ENCODE measurements around the gene WDR36.

Gene WDR36

DNA sequence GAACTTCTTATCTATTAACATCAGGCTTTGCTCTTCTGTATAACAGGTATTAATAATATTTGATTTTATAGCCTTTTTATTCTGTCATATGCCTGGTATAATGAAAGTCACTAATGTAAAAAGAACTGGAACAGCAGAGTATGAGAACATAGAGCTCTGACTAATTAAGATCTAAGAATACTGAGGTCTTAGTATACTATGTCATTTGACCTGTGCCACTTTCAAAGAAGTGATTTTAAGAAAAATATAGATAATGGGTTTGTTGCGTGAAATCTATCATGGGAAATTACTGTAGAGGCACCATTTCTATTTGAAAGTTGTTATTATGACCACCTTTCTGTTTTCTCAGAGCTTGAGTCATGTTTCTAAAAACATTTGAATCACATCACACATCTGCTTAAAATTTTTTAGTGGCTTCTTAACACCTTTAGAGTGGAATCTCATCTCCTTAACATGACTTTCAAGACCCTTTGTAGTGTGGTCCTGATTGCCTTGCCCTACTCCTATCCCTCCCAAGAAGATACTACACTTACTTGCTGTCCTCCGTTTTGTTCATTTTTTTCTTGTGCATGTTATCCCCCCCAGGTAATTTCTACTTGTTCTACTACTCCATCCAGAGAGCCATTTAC lies 14.3 kb downstream of the WDR36 start:
- no peak for DNase-seq

DNA sequence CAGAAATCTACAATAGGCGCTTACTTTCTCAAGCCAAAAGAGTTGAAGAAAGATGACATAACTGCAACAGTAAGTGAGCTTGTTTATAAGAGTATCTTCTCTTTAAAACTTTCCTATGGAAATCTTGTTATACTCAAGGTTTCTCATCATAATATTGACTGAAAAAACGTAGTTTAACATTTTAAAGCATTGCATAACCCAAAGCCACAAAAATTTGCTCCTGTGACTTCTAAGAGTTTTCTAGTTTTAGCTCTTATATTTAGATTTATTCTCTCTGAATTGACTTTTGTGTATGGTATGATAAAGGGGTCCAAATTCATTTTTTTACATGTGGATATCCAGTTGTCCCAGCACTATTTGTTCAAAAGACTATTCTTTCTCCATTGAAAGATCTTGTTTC lies 15.2 kb downstream of the WDR36 start:
- DNase-seq: no peak

DNA sequence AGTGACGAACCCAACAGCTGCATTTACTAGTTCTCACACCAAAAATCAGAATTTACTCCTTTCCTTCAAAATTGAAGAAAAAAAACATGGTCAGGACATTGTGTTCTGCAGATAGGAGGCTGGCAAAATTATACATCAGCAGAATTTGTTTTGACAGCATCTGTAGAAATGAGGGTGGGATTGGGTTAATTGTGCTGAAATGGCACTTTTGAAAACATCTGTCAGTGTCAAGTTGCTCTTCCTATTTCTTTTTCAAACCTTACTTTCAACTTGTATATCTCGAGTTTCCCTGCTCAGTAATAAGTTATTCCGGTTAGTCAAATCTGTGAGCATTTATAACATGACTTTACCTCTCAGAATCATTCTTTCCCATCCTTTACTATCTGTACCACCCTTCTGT lies 19.8 kb downstream of the WDR36 start:
- no peak for DNase-seq

DNA sequence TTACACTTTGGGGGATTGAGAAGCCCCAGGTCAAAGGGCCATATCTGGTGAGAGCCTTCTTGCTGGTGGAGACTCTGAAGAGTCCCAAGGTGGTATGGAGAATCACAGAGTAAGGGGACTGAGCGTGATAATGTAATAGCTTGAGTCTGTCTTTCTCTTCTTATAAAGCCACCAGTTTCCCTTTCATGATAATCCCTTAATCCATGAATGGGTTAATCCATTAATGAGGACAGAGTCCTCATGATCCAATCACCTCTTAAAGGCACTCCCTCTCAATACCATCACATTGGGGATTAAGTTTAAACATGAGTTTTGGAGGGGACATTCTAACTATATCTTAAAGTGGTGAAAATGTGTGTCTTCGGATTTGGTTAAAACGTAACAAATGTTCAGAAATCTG lies 21.5 kb downstream of the WDR36 start:
- no peak for DNase-seq

DNA sequence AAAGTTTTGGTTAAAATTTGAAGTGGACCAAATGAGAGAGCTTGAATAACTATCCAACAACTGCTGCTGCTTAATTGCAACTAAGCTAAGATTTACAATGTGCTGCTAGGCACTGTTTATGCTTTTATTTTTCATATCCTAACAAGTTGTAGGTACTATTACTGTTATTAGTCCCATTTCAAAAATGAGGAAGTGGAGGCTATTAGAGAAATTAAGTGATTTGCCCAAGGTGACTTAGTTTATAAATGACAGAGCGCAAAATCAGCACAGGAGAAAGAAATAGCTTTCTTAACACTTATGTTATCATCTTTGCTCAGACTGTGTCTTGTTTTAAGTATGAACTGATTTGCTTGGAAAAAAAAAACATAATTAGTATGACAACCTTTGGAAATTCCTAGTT lies 23.1 kb downstream of the WDR36 start:
- DNase-seq: no peak

DNA sequence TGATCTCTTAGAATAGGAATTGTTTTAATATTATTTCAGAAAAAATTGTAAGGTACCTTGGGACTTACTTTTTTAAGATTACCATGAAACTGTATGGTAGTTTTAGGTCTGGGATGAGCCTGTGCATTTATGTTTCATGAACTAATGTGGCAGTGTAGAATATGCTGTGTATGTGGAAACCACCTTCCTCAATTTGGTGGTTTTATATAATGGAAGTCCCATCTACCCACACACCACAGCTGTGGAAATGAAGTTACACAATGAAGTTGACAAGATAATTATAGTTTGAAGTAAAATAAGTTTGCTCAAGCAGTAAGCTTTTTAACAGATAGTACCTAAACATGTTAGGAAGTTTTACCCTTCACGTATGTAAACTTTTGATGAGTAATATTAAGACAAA lies 24.4 kb downstream of the WDR36 start:
- no peak for DNase-seq

DNA sequence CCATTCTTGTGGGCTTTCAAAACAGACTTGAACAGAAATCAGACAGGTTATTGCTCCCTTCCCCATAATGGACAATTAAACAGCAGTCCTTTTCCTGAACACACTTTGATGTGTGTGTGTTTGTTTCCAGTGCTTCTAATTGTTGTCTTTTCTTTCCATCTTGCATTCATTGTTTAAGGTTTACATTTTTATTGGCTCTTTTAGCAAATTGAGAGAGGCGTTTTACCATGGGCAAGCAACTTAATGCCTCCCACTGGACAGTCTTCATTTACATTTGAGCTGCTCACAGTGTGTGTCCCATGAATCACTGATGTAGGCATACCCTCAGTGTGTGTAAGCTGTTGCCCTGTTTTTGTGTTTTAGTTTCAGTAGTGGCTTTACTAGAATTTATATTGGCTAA lies 25.0 kb downstream of the WDR36 start:
- DNase-seq: no peak

DNA sequence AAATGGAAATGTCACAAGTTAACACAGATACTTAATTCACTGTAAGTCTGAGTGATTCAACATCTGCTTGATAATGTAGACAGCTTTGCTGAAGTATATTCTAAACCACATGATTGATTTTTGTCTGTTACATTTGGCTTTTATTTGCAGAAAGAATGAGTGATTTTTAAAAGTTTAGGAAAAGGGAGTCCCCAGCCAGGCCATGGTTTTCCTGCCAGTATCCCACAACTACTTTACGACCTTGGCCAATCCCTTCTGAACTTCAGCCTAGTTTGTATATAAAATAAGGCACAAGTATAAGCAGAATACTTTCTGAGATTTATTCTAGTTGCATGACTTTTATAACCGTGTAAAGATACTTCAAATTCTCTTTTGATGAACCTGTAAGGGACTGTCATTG lies 27.1 kb downstream of the WDR36 start:
- no peak for DNase-seq

DNA sequence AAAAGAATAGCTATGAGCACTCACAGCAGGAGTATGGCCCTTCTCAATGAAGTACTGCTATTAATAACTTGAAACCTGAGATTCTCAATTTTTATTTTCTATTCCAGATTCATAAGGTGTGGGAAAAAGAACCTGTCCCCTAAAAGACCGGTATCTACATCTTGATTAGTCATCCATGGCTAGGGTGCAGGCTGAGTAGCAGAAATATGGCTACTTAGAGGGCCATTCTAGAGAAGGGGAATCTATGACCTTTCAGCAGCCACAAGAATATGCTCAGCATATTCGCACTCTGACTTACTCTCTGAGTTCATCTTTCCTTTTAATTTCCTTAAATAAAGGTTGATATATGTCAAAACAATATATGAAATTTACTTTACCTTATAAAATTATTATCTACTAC lies 27.7 kb downstream of the WDR36 start:
- no peak for DNase-seq

DNA sequence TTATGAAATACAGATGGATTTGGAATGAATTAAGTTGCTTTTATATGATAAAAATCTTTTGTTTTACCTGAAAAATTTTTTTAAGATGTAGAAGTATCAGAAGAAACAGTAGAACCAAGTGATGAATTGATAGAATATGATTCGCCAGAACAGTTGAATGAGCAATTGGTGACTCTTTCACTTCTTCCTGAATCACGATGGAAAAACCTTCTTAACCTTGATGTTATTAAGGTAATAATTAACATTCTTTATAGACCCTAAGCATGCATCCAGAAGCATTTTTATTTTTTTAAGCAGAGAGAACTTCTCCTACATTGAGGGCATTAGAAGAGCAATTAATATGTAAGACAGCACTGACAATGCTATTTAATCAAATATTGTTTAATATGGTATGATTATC lies 28.8 kb downstream of the WDR36 start:
- no peak for DNase-seq

DNA sequence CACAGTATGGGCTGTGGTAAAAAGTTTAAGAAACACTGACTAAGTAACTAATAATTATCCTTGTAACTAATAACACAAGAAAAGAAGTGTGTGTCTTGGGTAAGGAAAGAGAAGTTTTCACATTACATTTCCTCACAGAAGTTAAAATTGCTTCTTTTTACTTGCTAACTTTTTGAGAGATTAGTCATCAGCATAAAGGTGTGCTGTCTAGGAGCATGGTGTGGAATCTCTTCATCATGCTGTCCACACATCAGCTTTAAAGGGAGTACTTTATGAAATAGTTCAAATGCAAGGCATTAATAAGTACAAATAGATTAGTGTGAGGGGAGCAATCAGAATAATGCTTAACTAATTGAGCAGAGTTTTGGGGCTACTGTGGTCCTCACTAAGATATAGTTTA lies 29.8 kb downstream of the WDR36 start:
- no peak for DNase-seq

DNA sequence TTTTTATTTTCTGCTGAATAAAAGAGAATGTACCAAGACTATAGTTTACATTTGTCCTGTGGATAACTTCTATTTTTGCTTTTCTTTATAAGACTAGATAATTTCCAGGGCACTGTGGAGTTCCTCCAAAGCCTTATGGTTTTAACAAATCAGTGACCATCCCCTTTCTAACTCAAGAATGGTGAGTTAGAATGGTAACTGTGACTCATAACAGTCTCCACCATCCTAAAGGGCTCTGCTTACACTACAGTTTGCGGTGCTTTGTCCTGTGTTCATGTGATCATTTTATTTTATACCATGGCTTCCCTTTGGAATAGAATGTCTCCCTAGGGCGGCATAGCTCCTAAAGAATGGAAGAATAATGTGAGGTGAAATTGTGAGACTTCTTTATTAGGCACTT lies 30.2 kb downstream of the WDR36 start:
- no peak for DNase-seq

DNA sequence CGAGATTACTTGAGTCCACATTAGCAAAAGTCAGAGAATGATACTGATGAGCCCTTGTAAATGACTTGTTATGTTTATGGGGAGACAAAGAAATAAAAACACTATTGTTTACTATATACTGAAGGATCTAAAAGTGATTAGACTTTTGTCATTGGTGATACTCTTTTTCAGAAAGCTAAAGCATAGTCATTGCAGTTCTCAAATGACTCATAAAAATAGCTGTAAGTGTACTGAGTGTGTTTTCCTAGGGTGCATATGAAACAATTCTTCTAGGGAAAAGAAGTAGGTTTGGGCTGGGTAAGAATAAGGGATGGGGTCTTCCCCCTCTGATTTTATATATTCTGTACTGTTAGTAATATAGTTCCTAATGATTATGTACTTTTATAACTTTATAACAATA lies 32.6 kb downstream of the WDR36 start:
- DNase-seq: no peak

DNA sequence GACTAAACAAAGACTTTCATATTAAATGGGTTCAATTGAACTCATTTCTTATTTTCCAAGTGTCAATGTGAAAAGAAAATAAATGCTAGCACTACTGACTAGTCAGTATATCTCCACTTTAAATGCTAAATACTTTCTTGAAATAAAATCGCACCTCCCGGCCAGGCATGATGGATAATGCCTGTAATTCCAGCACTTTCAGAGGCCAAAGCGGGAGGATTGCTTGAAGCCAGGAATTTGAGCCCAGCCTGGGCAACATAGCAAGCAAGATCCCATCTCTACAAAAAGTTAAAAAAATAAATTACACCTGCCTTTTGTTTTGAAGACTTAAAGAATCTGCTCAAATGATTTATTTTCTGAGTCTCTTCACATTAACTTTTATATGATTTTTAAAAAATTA lies 34.7 kb downstream of the WDR36 start:
- no peak for DNase-seq

DNA sequence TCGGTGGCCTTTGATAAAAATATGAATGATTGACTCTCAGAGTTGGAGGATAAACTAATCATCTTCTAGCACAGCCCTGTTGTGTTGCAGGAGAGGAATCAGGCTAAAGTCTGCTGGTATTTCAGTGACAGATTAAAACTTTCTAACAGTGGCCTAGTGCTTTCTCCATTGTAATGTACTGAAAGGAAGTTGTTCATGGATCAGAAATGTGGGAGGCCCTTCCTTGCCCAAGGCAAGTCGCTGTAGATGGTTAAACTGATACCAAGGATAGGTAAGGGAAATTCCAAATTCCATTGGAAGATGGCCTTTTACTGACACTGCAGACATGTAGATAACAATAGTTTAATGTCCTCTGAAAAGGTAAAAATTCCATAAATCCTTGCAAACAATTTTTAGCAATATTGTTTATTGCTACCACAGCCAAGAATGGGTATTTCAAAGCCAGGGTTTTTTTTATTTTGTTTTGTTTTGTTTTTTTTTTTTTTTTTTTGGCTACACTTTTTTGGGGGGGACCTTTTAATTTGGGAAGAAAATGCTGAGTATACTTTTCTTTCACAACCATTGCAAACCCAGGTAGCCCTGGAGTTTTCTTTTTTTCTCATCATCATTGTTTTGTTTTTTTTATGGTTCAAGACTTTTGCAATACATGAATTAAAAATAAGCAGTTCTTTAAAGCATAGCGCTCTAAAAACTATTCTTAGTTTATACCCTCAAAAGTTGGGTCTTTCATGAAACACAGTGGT lies 35.5 kb downstream of the WDR36 start:
- DNase-seq: no peak

DNA sequence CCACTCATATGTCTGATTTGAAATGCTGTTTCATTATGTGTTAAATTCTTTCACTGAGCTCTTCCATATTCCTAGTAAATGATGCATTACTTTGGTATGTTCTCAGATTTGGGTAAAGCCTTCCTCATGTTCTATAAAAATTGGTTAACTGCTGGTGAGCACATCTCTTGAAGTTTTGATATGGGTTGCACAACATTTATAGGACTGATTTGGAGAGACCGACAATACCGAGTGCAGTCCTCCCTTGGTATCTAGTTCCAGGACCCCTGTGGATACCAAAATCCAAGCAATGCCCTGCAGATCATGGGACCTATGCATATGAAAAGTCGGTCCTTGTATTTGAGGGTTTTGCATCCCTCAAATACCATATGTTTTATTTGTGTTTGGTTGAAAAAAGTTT lies 37.8 kb downstream of the WDR36 start:
- no peak for DNase-seq

DNA sequence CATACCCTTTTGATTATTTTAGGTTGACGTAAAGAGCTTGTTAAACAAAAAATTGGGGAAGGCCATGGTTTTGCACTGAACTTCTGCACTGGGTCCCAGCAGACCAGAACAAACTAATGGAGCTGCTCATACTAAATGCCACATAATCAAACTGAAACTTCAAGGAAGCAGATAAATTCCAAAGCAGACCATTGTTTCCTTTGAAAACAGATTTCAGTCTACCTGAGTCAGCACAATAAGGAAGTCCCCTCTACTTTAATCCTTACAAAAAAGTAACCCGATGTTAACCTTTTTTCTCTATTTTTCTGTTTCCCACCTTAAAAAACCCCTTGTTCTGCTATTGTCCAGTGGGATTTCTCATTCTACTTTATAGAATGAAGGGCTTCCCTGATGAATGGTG lies 39.2 kb downstream of the WDR36 start:
- no peak for DNase-seq

DNA sequence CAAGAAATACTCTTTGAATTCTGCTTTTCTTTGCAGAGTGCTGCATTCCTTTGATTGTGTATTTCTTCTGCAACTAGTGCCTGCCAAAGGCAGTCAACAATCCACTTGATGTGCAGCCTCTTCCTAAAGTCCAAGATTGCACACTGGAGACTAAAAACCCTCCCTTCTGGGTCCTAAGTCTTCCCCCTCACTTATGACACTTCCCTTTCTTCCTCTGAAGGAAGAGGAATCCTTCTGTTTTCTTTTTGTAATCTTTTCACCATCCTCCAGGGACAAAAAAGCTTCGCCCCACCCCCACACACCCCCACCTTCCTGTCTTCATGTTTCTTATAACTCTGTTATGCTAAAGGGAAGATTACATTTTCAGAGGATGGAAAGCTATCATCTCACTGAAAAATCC lies 39.9 kb downstream of the WDR36 start:
- no peak for DNase-seq

DNA sequence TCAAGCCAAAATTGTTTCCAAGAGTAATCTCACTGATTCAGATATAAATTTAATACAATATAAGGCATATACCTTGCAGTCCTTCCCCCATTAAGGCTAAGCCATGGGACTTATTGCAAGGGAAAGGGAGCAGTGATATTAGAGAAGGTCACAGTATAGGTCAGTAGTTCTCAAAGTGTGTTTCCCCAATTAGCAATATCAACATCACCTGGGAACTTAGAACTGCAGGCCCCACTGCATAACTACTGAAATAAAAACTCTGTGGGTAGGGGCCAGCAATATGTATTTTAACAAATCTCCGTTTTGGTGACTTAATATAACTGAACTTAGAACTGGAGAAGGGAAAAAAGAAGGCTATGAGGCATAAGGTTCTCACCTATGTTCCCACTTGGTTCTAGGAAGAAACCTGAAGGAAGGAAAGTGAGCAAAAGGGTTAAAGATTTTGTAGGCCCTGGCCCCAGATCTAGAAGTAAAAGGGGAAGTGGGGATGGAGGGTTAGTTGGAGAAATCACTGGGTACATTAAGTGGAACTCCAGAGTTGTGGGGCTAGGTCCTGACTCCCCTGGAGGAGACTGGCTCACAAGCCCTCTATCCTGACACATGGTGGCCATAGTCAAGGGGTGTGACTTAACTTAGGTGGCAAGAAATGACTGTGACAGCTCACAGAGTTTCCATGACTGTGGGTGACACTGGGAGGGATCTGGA lies 40.7 kb downstream of the WDR36 start:
- no peak for DNase-seq

DNA sequence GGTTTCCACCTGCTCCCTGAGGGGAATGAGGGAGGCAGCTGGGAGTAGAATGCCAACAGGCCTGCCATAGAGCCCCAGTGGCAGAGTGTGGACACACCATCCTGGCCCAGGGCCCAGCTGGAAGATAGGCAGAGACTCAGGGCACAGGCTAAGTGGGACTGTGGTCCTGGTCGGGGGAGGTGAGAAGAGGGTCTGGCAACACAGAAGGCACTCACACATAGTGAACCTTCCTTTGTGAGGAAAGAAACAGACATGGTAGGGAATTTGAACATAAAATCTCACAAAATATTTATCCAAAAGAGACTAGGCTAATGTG lies 41.2 kb downstream of the WDR36 start:
- DNase-seq: no peak

DNA sequence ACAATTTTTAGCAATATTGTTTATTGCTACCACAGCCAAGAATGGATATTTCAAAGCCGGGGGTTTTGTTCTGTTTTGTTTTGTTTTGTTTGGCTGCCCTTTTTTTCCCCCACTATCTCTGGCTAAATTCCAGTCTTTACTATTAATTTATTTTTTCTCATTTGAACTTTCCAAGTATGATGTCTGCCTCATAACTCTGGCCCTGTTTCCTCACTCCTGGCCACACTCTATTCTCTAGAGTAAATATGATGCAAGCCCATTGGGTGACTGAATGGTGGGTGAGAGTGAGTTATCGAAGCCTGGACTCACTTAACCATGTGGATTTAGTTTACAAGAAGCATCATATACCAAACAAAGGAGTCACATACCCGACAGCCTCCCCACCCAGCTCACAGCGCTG lies 41.9 kb downstream of the WDR36 start:
- DNase-seq: no peak

DNA sequence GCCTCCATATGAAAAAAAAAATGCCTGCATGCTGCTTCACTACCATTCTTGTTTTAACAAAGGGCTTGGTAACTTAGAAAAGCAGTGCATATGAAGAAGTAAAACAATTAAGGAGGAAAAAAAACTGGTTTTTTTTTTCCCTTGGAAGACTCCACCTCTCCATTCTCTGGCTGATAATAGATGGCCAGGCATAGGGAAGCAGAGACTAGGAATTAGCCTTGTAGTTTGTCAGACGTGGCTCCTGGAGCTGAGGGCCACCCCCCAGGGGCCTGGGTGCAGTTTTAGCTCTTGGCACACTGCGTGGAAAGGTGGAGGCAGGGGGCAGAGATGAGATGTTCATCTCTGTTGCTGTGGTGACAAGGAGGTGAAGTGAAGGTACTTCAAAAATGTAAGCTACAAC lies 42.7 kb downstream of the WDR36 start:
- no peak for DNase-seq

DNA sequence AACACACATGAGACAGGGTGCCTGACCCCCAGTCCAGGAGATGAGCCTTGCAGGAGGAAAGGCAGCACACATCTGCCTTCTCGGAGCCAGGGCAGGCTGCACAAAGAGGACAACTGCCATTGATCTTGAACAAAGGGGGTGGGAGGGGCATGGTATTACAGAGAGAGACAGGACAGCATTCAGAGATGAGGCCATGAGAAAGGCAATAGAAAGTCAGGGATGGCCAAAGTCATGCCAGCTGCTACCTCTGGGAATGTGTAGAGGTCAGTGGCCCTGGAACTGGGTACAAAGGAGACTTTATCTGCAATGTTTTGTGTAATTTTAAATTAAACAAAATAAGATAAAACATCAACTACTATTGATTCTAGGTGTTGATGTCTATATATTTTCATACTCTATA lies 43.2 kb downstream of the WDR36 start:
- no peak for DNase-seq

DNA sequence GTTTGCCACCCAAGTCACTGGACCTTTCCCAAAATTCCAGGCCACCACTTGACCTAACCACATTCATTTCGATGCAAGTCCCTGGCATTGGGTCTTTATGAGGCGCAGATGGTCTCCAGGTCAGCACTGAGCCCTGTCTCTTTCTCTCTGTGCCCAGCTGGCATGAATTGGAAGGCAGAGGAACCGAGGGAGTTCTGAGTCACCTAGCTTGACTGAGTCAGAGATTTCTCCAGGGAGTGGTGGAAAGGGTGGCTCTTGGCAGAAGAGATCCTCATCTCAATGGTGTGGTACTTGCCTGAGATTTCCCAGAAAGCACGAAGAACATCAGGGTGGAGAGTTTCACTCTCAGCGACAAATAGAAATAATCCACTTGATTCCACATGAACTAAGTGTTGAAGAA lies 43.8 kb downstream of the WDR36 start:
- no peak for DNase-seq

DNA sequence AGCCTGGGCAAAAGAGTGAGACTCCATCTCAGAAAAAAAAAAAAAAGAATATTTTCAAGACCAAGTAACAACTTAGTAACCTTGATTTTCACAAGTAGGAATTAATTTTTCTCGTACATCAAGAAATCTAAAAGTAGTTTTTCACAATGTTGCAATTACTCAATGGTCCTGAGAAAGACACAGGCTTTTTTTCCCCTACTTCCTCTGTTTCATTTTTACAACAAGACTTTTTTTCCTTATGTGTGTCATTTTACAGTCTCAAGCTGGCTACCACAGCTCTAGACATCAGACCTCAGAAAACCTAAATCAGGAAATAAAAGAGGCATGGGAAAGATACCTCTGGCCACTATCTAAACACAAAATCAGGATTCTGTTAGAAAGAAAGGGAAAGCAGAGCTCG lies 45.9 kb downstream of the WDR36 start:
- no peak for DNase-seq
